T-helper 2 cell treated with Interferon-gamma antibody and Interleukin-4, amounts not matched to agents 5 μg/mL and 100 μg/mL, for 36 hours (primary cell): Measurements from ENCODE around the gene SETD1A.

Source experiments
- DNase-seq: peaks from one replicate; pipeline ENCODE4 v3.0.0; 2021; ENCODE audit warnings: low spot score
- H3K27ac Mint-ChIP-seq: one replicate; pipeline ENCODE4 v1.8.0; 2021; ENCODE audit warnings: mild to moderate bottlenecking, mixed read lengths
- H3K27me3 Mint-ChIP-seq: one replicate; pipeline ENCODE4 v1.8.0; 2021; ENCODE audit warnings: low read depth, mixed read lengths
- H3K36me3 Mint-ChIP-seq: one replicate; pipeline ENCODE4 v1.8.0; 2021; ENCODE audit warnings: low read depth, mixed read lengths
- H3K4me1 Mint-ChIP-seq: one replicate; pipeline ENCODE4 v1.8.0; 2021; ENCODE audit warnings: low read depth, mixed read lengths
- H3K4me3 Mint-ChIP-seq: one replicate; pipeline ENCODE4 v1.8.0; 2022; ENCODE audit warnings: mild to moderate bottlenecking, moderate library complexity, mixed read lengths
- H3K9me3 Mint-ChIP-seq: one replicate; pipeline ENCODE4 v1.8.0; 2021; ENCODE audit warnings: mixed read lengths

Gene SETD1A

GRCh38 chr16:30953511-30954124, 3.9 kb upstream of the SETD1A start:
- Mint-ChIP-seq H3K27me3 (no peaks in the 10 kb centered on the region), H3K36me3 (peaks cover 20% of the 10 kb centered on the region), H3K4me1 (peaks cover 24% of the 10 kb centered on the region), H3K4me3 (no peak overlapping the region), H3K9me3 (no peaks in the 10 kb centered on the region), H3K27ac (peak overlapping the region; percentile 20)
- peak; percentile 53 for DNase-seq

- H3K4me3 Mint-ChIP-seq = no peak overlapping the region
- H3K36me3 Mint-ChIP-seq = peaks cover 27% of the 10 kb centered on the region
- H3K27me3 Mint-ChIP-seq = no peaks in the 10 kb centered on the region
- no peaks in the 10 kb centered on the region for H3K9me3 Mint-ChIP-seq
- H3K27ac Mint-ChIP-seq = no peak overlapping the region
- peaks cover 32% of the 10 kb centered on the region for H3K4me1 Mint-ChIP-seq
- no peak for DNase-seq
Measured at GRCh38 chr16:30954993-30955392, 2.6 kb upstream of the SETD1A start.

GRCh38 chr16:30956601-30957455, 726 bp upstream of the SETD1A start:
- Mint-ChIP-seq H3K27me3 (no peaks in the 10 kb centered on the region), H3K4me3 (peak overlapping the region; percentile 96), H3K36me3 (peaks cover 39% of the 10 kb centered on the region), H3K9me3 (no peaks in the 10 kb centered on the region), H3K4me1 (peaks cover 26% of the 10 kb centered on the region), H3K27ac (peak overlapping the region; percentile 97)
- DNase-seq = peak; percentile 87

GRCh38 chr16:30958175-30959079, 873 bp downstream of the SETD1A start:
- H3K4me3 Mint-ChIP-seq = peak overlapping the region; percentile 94
- H3K9me3 Mint-ChIP-seq = no peaks in the 10 kb centered on the region
- H3K27ac Mint-ChIP-seq = peak overlapping the region; percentile 91
- H3K36me3 Mint-ChIP-seq = peaks cover 50% of the 10 kb centered on the region
- DNase-seq = no peak
- no peaks in the 10 kb centered on the region for H3K27me3 Mint-ChIP-seq
- peaks cover 29% of the 10 kb centered on the region for H3K4me1 Mint-ChIP-seq

- no peak for DNase-seq
- Mint-ChIP-seq H3K4me3 (no peak overlapping the region), H3K4me1 (peaks cover 18% of the 10 kb centered on the region), H3K27me3 (no peaks in the 10 kb centered on the region), H3K27ac (no peak overlapping the region), H3K9me3 (no peaks in the 10 kb centered on the region), H3K36me3 (peaks cover 61% of the 10 kb centered on the region)
Measured at GRCh38 chr16:30961384-30961783, 3.8 kb downstream of the SETD1A start.

- peaks cover 68% of the 10 kb centered on the region for H3K36me3 Mint-ChIP-seq
- no peak overlapping the region for H3K27ac Mint-ChIP-seq
- H3K4me1 Mint-ChIP-seq = peaks cover 14% of the 10 kb centered on the region
- H3K27me3 Mint-ChIP-seq = no peaks in the 10 kb centered on the region
- no peak overlapping the region for H3K4me3 Mint-ChIP-seq
- no peaks in the 10 kb centered on the region for H3K9me3 Mint-ChIP-seq
- DNase-seq = no peak
Measured at GRCh38 chr16:30963925-30964511, 6.5 kb downstream of the SETD1A start.

GRCh38 chr16:30964574-30965226, 7.1 kb downstream of the SETD1A start:
- H3K36me3 Mint-ChIP-seq = peaks cover 67% of the 10 kb centered on the region

GRCh38 chr16:30965436-30965835, 7.9 kb downstream of the SETD1A start:
- no peak overlapping the region for H3K27ac Mint-ChIP-seq
- H3K27me3 Mint-ChIP-seq = no peaks in the 10 kb centered on the region
- H3K4me1 Mint-ChIP-seq = peaks cover 3% of the 10 kb centered on the region
- H3K36me3 Mint-ChIP-seq = peaks cover 62% of the 10 kb centered on the region
- DNase-seq = no peak
- no peaks in the 10 kb centered on the region for H3K9me3 Mint-ChIP-seq
- H3K4me3 Mint-ChIP-seq = no peak overlapping the region

More at GRCh38 chr16:30964574-30965226, 7.1 kb downstream of the SETD1A start:
- no peak overlapping the region for H3K4me3 Mint-ChIP-seq
- H3K9me3 Mint-ChIP-seq = no peaks in the 10 kb centered on the region
- DNase-seq = no peak
- H3K4me1 Mint-ChIP-seq = peaks cover 7% of the 10 kb centered on the region
- no peak overlapping the region for H3K27ac Mint-ChIP-seq
- no peaks in the 10 kb centered on the region for H3K27me3 Mint-ChIP-seq

- Mint-ChIP-seq H3K36me3 (peaks cover 65% of the 10 kb centered on the region), H3K27ac (no peak overlapping the region)
Measured at GRCh38 chr16:30966033-30966619, 8.6 kb downstream of the SETD1A start.

GRCh38 chr16:30967795-30968194, 10.2 kb downstream of the SETD1A start:
- no peaks in the 10 kb centered on the region for H3K27me3 Mint-ChIP-seq
- H3K27ac Mint-ChIP-seq = no peak overlapping the region
- no peak for DNase-seq
- no peaks in the 10 kb centered on the region for H3K9me3 Mint-ChIP-seq
- H3K4me1 Mint-ChIP-seq = no peaks in the 10 kb centered on the region
- H3K4me3 Mint-ChIP-seq = no peak overlapping the region
- peaks cover 68% of the 10 kb centered on the region for H3K36me3 Mint-ChIP-seq

More at GRCh38 chr16:30966033-30966619, 8.6 kb downstream of the SETD1A start:
- H3K9me3 Mint-ChIP-seq = no peaks in the 10 kb centered on the region
- peaks cover 3% of the 10 kb centered on the region for H3K4me1 Mint-ChIP-seq
- no peaks in the 10 kb centered on the region for H3K27me3 Mint-ChIP-seq
- DNase-seq = no peak
- no peak overlapping the region for H3K4me3 Mint-ChIP-seq

GRCh38 chr16:30969246-30969842, 11.8 kb downstream of the SETD1A start:
- Mint-ChIP-seq H3K36me3 (peaks cover 72% of the 10 kb centered on the region), H3K9me3 (no peaks in the 10 kb centered on the region), H3K27me3 (no peaks in the 10 kb centered on the region), H3K4me3 (no peak overlapping the region), H3K27ac (no peak overlapping the region), H3K4me1 (peaks cover 5% of the 10 kb centered on the region)
- DNase-seq = no peak

GRCh38 chr16:30971298-30971697, 13.7 kb downstream of the SETD1A start:
- H3K36me3 Mint-ChIP-seq = peaks cover 71% of the 10 kb centered on the region
- no peak overlapping the region for H3K4me3 Mint-ChIP-seq
- no peak for DNase-seq
- no peaks in the 10 kb centered on the region for H3K27me3 Mint-ChIP-seq
- H3K9me3 Mint-ChIP-seq = no peaks in the 10 kb centered on the region
- H3K27ac Mint-ChIP-seq = no peak overlapping the region
- H3K4me1 Mint-ChIP-seq = peaks cover 5% of the 10 kb centered on the region
